Cardiac fibroblast (primary cell): Measurements from ENCODE around the gene ZCCHC7.
"Not testable (repeated sequence)": the region's sequence is repeated elsewhere in the genome, so short reads cannot be mapped to it uniquely, and the experiment has no call there.

Experiments used
- DNase-seq, 2 donors: peaks; one replicate each; pipeline versions ENCODE4 v3.0.0 to v3.0.0-alpha.2; 2010; ENCODE audit warnings: low read depth in 2 of 2
- H3K4me3 ChIP-seq, 2 donors: replicated peaks in 1 of 2; 1 replicate in 1 of 2; 2 replicates in 1 of 2; pipeline ENCODE4 v1.5.1; 2011; ENCODE audit warnings: low read depth in 2 of 2, low read length in 2 of 2, mild to moderate bottlenecking in 2 of 2, moderate library complexity in 1 of 2
- CTCF ChIP-seq: IDR thresholded peaks from one replicate; pipeline ENCODE4 v1.5.1; 2011; ENCODE audit warnings: low read depth, mild to moderate bottlenecking, low read length, inconsistent platforms

The ZCCHC7 gene

GRCh38 chr9:37300620-37301019 lies 180.2 kb downstream of the ZCCHC7 start:
- TF ChIP-seq CTCF: no peak
- peak; percentile 32 to 63 for DNase-seq

GRCh38 chr9:37301042-37301853 lies 180.9 kb downstream of the ZCCHC7 start:
- DNase-seq: no peak
- H3K4me3 ChIP-seq: no peak overlapping the region
- no peak for TF ChIP-seq CTCF

More at GRCh38 chr9:37300620-37301019, 180.2 kb downstream of the ZCCHC7 start:
- H3K4me3 ChIP-seq: no peak overlapping the region

- H3K4me3 ChIP-seq: no peak overlapping the region
- TF ChIP-seq CTCF: no peak
- DNase-seq: no peak
Measured at GRCh38 chr9:37301854-37302172, 181.4 kb downstream of the ZCCHC7 start.

GRCh38 chr9:37302277-37302676 lies 181.9 kb downstream of the ZCCHC7 start:
- TF ChIP-seq CTCF: no peak
- no peak for DNase-seq
- H3K4me3 ChIP-seq: no peak overlapping the region

- H3K4me3 ChIP-seq, DNase-seq: not testable (repeated sequence)
Measured at GRCh38 chr9:37303272-37303671, 182.9 kb downstream of the ZCCHC7 start.

- H3K4me3 ChIP-seq: no peak overlapping the region
- DNase-seq: peak in 1 of 2 donors; percentile 40
- TF ChIP-seq CTCF: peak; percentile 21
Measured at GRCh38 chr9:37309136-37309535, 188.8 kb downstream of the ZCCHC7 start.

- no peak for TF ChIP-seq CTCF
- no peak overlapping the region for H3K4me3 ChIP-seq
- peak; percentile 62 to 94 for DNase-seq
Measured at GRCh38 chr9:37311938-37312708, 191.7 kb downstream of the ZCCHC7 start.
